NCI-H2196 treated with DMSO at 0.1 percent for 48 hours (cell line): ENCODE results near the gene FCHO1.

ENCODE experiments used
- DNase-seq: peaks from one replicate; lab custom pipeline; 2025; ENCODE audit not compliant: unreplicated experiment; lab: John Stamatoyannopoulos, UW

FCHO1 gene

DNA sequence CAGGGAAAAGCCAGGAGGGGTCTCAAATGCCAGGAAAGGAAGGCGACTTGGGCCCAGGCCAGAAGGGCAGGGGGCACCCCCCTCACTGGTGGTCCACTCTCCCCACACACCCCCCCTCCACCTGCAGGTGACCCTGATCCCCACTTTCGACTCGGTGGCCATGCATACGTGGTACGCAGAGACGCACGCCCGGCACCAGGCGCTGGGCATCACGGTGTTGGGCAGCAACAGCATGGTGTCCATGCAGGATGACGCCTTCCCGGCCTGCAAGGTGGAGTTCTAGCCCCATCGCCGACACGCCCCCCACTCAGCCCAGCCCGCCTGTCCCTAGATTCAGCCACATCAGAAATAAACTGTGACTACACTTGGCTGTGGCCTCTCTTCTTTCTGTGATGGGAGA, 17.1 kb upstream of the FCHO1 start:
- DNase-seq: no peak

DNA sequence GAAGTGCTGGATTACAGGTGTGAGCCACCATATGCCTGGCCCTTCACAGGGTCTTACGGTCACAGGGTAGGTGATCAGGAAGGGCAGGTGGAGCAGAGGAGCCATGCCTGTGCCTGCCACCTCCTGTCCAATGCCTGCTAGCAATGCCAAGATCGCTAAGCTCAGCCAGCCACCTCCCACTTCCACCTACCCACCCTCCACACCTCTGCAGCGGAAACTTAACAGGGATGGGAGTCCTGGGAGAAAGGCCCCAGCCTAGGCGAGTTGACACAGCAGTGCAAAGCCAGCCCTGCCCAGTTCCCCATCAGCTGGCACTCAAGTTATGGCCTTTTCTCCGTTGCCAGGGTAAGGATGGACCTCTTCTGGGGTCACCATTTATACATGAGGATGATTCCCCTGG, 15.9 kb upstream of the FCHO1 start:
- no peak for DNase-seq

DNA sequence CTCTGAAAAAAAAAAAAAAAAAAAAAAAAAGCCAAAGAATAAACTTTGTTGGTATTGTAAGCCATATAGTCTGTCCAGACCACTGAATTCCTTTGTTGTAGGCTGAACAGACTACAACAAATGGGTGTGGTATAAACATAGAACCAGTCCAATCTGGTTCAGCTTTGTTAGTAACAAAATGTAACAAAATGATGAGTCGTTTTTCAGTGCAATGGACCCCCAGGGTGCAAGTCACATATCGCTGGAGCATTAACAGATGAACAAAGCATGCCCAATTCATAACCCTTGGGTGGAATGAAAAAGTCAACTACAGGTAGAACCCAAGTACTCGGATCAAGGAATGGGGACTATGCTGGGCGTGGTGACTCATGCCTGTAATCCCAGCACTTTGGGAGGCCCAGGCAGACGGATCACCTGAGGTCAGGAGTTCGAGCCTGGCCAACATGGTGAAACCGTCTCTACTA, 13.6 kb upstream of the FCHO1 start:
- no peak for DNase-seq

DNA sequence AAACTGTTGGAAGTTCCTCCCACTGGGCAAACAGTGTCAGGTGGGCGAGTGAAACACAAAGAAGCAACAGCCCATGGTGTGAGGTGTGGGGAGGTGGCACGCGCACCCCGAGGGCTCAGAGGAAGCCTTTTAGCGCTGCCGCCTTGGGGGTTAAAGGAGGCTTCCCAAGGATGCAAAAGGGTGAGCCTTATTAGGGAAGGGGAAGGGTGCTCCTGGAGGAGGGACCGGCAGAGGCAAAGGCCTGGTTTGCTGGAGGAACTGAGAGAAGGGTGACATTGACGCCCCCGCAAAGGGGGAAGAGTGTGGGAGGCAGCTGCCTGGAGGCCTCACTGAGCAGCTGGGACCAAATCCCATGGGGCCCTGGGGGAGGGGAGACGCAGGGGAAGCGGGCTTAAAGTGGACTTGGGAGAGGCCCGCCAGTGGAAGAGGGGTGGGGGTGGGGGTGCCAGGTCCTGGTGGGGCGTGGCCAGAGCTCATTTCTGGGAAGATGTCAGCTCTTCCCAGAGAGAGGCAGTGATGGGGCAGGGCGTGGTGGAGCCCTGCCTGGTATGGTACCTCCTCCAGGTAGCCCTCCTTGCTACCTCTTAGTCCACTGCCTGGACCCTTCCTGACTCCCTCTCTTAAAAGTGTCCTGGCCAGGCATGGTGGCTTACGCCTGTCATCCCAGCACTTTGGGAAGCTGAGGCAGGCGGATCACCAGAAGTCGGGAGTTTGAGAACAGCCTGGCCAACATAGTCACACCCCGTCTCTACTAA, 12.0 kb upstream of the FCHO1 start:
- DNase-seq: no peak

DNA sequence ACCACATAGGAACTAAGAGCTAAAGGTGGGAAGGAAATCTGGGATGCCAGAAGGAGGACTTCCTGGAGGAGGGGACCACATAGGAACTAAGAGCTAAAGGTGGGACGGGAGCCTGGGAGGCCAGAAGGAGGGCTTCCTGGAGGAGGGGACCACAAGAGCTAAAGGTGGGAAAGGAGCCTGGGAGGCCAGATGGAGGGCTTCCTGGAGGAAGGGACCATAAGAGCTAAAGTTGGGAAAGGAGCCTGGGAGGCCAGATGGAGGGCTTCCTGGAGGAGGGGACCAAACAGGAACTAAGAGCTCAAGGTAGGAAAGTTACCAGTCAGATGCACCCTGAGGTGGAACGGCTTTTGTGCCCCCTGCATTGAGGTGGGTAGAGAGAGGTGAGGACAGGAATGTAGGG, 9.8 kb upstream of the FCHO1 start:
- no peak for DNase-seq

DNA sequence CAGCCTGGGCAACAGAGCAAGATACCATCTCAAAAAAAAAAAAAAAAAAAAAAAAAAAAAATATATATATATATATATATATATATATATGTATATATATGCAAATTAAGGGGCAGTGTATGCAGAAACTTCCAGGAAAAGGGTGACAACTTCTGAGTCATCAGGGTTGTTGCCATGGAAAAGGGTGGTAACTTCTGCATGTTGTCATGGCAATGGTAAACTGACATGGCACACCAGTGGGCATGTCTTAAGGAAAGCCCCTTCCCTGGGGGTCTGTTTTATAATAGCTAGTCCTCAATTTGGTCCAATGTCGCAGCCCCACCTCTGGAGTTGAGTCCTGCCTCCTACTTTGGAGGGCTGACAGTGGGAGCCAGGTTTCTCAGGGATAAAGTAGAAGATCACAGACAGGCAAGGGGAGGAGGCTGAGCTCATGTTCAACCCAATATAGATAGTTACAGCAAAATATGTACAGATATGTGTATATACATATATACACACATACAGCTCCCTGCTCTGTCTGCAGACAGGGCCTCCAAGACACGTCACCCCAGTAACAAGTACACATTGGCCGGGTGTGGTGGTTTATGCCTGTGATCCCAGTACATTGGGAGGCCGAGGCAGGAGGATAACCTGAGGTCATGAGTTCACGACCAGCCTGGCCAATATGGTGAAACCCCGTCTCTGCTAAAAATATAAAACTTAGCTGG, 7.2 kb upstream of the FCHO1 start:
- DNase-seq: no peak

DNA sequence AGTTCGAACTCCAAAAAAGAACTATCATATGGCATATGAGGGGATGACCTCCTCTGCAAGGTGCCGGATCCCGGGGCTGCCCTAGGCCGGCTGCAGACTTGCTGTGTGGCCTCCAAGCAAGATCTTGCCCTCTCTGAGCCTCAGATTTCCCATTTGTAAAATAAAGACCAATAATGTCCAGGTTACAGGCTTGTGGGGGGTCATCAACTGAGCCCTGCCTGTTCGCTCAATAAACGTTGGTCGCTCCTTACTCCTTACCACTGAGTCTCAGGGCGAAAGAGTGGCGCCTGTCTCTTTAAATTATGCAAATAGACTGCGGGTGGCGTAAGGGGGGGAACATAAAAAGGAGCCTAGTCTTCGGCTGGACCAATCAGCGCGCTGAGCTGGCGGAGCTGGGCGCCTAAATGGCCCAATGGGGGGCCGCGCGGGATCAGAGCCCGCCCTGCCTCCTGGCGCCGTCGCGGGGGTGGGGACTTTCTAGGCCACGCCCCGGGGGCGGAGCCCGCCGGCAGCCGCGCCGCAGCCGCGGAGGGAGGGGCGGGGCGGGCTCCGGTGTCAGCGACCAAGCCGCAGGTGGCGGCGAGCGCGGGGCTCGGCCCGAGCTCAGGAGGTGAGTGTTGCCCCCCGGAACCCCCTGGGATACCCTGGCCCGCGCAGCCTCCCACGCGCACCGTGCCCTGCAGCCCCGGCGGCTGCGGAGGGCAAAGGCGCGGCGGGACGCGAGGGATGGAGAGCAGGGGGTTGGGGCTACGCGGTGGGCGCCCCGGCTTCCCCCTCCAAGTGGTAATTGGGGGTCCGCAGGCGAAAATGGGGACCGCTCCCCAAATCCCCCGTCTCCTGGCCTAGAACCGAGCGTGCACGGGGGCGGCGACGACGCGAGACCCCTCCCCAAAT, 3.8 kb upstream of the FCHO1 start:
- peak; percentile 88 for DNase-seq

DNA sequence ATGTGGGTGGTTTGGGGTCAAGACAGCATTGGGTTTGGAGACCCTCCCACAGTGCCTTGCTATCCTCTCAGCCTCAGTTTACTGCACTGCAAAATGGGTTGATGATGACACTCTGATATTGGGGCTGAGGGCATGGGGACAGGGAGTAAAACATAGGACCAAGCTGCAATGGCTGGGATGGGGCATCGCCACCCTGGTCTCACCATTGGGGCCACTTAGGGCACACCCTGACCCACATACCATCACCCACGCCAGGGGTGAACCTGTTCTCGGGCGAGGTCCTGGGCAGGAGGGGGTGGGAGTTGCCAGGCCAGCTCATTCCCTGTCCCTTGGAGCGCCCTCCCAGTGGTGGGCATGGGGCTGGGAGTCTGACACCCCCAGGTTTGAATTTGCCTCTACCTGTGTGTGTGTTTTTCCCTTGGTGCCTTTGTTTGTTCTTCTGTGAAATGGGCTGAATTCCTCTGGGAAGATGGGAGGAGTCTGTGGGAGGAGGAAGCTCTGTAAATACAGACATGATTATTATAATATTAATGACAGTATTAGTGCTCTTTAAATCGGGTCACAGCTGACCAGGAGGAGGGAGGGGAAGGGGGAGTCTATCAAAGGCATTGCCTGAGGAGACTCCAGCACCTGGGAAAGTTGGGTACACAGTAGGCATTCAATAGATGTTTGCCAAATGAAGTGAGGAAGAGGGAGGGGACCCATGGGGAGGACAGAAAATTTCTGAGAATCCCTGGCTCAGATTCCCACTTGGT, 2.2 kb upstream of the FCHO1 start:
- DNase-seq: no peak

DNA sequence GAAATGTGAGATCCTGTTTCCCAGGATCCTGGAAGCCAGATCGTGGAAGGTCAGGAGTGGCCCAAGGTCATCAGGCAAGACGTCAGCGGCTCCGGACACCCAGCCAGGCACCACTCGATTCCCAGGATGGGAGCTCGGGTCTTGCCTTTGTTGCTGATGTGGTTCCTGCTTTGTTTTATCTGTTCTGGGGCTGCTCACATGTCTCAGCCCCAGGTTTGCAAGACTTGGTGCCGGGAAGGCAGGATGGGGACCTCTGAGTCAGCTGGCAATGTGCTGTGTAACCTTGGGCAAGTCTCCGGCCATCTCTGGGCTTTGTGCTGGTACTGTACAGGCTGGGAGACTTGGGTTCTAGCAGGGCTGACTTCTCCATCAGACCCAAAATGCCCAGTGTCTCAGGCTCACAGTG, 1.4 kb upstream of the FCHO1 start:
- no peak for DNase-seq

DNA sequence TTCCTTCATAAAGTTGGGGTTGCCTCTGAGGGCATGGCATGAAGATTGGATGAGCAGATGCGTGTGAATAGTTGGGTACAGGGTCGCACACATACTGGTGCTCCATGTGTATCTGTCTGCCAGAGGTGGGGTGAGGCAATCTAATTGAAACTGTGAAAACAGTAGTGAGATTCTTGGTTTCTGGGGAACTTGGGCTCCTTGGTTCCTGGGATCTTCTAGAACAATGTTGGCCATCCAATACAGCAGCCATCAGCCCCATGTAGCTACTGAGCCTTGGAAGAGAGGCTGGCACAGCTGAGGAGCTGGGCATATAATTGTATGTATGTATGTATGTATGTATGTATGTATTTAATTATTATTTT, 616 bp downstream of the FCHO1 start:
- DNase-seq: no peak

DNA sequence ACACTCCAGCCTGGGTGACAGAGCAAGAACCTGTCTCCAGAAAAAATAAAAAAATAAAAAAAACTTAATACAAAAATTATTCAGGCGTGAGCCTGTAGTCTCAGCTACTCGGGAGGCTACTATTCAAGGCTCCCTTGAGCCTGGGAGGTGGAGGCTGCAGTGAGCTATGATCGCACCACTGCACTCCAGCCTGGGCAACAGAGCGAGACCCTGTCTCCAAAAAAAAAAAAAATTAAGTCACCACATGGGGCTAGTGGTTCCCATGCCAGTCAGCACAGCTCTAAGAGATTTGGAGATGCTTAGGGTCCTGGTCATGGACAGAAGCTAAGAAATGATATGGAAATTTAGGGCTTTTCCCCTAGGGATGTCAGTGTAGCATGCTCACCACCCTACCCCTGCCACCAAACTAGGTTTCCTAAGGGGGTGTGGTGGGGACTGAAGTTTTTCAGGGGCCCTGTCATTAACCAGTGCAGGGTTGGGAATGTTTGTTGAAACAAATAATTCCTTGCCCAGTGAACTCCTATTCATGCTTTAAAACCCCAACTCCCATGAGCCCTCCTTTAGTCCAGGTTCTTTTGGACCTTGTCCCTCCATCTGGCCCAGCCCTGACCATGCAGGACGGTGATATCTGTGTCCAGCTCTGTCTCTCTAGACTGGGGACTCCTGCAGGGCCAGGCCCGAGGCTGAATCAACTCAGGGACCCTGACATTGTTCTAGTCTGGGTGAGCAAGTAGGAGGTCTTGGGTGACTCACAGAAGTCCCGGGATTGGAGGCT, 1.8 kb downstream of the FCHO1 start:
- no peak for DNase-seq

DNA sequence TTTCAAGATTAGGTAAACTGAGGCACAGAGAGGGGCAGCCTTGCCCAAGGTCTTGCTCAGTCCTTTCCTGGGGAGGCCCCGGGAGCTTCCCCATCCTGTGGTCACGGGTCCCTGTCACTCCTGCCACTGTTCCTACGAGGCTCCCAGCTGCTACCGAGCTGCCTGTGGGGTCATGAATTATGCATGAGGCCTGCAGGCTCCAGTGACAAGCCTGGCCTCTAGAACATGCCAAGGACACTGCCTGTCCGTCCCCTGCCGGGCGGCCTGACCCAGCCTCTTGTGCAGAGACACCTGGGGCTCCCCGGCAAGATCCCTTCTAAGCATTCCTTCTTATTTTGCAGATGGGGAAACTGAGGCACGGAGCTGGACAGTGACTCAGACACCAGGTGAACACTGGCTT, 2.7 kb downstream of the FCHO1 start:
- no peak for DNase-seq

DNA sequence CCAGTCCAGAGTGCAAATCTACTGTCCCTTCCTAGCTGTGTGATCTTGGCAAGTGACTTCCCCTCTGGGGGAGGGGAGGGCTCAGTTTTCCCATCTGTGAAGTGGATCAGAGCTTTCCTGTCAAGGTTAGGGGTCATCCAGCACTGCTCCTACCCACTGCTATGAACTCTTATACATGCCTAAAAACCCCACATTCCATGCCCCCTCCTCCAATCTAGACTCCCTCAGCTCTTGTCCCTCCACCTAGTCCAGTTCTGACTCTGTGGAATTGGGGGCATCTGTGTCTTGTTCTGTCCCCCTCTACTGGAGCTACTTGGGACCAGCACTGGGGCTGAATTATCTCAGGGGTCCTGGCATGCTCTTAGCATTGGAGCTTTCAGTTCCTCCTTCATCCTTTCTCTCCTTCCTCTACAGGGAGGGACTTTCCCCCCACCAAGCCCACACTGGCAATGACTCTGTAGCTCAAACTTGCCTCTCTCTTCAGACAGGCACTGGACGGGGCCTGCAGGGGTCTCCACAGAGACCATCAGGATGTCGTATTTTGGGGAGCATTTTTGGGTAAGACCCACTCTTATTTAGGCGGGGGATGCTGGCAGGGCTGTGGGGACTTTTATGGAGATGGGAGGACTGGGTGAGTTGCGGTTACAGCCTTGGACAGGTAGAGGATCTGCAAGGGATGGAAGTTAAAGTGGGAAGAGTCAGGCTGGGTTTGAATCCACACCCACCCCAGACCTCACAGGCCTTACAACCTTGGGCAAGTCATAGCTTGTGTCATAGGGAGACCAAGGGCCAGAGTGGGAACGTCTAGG, 3.6 kb downstream of the FCHO1 start:
- no peak for DNase-seq

DNA sequence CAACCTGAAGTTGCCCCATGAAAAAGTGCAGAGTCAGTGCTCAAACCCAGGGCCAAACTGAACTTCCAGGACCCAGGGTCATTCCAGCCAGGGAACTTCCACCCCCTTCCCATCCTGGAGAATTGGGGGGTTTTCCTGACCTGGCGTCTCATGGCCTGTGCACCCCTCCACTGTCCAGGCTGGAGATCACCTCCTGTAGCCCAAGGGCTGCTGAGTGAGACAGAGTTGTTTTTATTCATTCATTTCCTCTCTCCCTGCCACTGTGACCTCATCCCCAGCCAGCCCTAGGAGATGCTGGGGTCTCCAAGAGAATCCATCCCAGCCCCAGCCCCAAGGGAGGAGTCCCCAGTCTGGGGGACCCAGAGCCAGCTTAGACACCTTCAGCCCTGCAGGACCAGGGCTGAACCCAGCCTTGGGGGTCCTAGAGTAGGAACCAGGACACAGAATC, 4.2 kb downstream of the FCHO1 start:
- no peak for DNase-seq

DNA sequence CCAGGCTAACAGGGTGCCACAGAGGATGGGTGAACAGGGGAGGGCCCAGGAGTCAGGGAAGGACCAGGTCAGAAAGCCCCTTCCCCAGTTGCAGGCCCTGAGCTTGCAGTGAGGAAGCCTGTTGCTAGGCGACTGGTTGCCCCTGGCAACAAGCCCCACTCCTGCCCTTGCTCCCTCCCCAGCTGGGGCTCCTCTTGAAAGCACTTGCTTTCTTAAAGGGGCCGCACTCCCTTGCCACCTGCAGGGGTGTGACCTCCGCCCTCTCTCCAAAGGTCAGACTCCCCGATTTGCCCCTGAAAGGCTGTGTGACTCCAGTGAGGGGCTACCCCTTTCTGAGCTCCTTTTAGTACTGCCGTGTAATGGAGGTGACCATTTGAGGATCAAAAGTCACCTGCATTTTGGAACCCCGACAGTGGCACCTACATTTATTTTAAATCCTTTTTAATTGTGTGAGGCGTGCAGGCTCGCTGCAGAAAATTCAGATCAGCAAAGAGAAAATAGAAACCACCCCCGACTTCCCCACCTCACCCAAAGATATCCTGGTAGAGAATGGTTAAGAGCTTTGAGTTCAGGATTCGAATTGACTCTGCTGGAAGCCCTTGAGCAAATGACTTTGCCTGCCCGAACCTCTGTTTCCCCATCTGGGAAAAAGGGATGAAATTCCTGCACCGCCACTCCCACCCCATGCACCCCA, 4.8 kb downstream of the FCHO1 start:
- peak; percentile 44 for DNase-seq

DNA sequence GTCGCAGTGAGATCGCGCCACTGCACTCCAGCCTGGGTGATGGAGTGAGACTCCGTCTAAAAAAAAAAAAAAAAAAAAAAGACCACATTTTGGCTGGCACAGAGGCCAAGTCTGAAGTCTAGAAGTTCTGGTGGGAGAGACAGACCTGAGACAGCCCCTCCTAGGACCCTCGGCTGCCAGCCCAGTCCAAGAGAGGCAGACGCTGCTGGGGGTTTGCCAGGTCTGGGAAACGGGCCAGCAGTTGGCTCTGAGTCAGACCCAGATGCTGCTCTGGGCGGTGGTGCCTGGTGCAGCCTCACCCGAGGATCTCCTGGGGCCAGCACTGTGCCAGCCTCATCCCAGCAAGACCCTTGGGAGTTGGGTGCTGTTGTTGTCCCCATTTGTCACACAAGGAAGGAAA, 5.8 kb downstream of the FCHO1 start:
- DNase-seq: peak; percentile 40

DNA sequence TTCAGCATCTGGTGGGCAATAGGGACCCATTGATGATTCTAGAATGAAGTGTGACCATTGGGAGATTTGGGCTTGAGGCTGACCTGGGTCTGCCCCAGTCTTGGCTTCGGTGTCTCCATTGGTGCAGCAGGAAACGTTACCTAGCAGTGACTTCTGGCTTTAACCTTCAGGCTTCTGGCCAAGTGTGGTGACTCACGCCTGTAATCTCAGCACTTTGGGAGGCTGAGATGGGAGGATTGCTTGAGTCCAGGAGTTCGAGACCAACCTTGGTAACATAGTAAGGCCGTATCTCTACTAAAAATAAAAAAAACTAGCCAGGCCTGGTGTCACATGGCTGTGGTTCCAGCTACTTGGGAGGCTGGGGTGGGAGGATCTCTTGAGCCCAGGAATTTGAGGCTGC, 7.2 kb downstream of the FCHO1 start:
- no peak for DNase-seq

DNA sequence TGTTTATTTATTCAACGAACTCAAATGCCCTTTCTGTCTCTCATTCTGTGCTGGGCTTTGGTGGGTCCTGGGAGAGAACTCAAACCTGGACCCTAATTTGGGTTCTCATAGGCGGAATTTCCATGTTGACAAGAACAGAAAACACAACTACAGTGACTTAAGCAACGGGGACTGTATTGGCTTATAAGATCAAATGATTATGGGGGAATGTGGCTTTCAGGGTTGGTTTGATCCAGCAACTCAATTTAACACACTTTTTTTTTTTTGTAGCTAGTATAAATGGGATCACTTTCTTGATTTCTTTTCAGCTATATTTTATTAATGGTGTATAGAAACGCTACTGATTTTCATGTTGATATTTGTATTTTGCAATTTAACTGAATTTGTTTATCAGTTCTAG, 9.9 kb downstream of the FCHO1 start:
- DNase-seq: no peak
